ENCODE measurements around the gene STK32B.

- TF ChIP-seq POLR2A (IDR thresholded peaks at IDR 0.05) (no peak), CTCF (IDR thresholded peaks at IDR 0.05) (peak in 2 of 3 experiments; percentile 30 to 53)
Observed at GRCh38 chr4:5399790-5400421, 348.6 kb downstream of the STK32B start.
